H9 (cell line): ENCODE data around the gene FN1. TPM values are rescaled to one million over a fixed set of nuclear protein-coding genes. Genes with fewer than 3 reads are reported as not detected.
A peak's percentile ranks its signal among the peaks of the same experiment; 100 is the strongest.

ENCODE experiments used
- DNase-seq: peaks from one replicate; pipeline ENCODE4 v3.0.0-alpha.2; 2017
- H2AFZ ChIP-seq: one replicate; pipeline ENCODE4 v1.6.1; 2013; ENCODE audit warnings: mild to moderate bottlenecking, low read length, control low read depth, moderate library complexity
- H2AK5ac ChIP-seq: 2 replicates; pipeline ENCODE4 v1.6.1; 2013; ENCODE audit warnings: low read length, control low read depth, mixed read lengths; ENCODE audit not compliant: insufficient read length
- H2BK120ac ChIP-seq: one replicate; pipeline ENCODE4 v1.6.1; 2013; ENCODE audit warnings: low read depth, mild to moderate bottlenecking, low read length, control low read depth, inconsistent platforms; ENCODE audit not compliant: poor library complexity, severe bottlenecking
- H2BK12ac ChIP-seq: 2 replicates; pipeline ENCODE4 v1.6.1; 2013; ENCODE audit warnings: low read length, control low read depth, mixed read lengths, low read depth; ENCODE audit not compliant: insufficient read length
- H2BK15ac ChIP-seq: 2 replicates; pipeline ENCODE4 v1.6.1; 2013; ENCODE audit warnings: low read depth, low read length, control low read depth
- H2BK20ac ChIP-seq: one replicate; pipeline ENCODE4 v1.6.1; 2013; ENCODE audit warnings: low read depth, mild to moderate bottlenecking, low read length, control low read depth, inconsistent platforms; ENCODE audit not compliant: poor library complexity, severe bottlenecking
- H2BK5ac ChIP-seq: 2 replicates; pipeline ENCODE4 v1.6.1; 2013; ENCODE audit warnings: low read length, control low read depth, mixed read lengths; ENCODE audit not compliant: insufficient read length
- H3K14ac ChIP-seq: 2 replicates; pipeline ENCODE4 v1.6.1; 2013; ENCODE audit warnings: low read length, control low read depth; ENCODE audit not compliant: insufficient read depth
- H3K18ac ChIP-seq: 2 replicates; pipeline ENCODE4 v1.6.1; 2013; ENCODE audit warnings: low read depth, mild to moderate bottlenecking, mixed read lengths, low read length, control low read depth; ENCODE audit not compliant: insufficient read length
- H3K23ac ChIP-seq: 2 replicates; pipeline ENCODE4 v1.6.1; 2013; ENCODE audit warnings: low read length, control low read depth, mixed read lengths, low read depth; ENCODE audit not compliant: insufficient read length
- H3K23me2 ChIP-seq: 2 replicates; pipeline ENCODE4 v1.6.1; 2013; ENCODE audit warnings: low read depth, mild to moderate bottlenecking, mixed read lengths, low read length, control low read depth; ENCODE audit not compliant: insufficient read length, poor library complexity, severe bottlenecking
- H3K27ac ChIP-seq: 2 replicates; pipeline ENCODE4 v1.5.1; 2013; ENCODE audit warnings: low read length, control low read depth, mixed read lengths, low read depth; ENCODE audit not compliant: insufficient read length
- H3K27me3 ChIP-seq: 2 replicates; pipeline ENCODE4 v1.6.1; 2013; ENCODE audit warnings: low read length, control low read depth, inconsistent platforms; ENCODE audit not compliant: insufficient read depth
- H3K4ac ChIP-seq: 2 replicates; pipeline ENCODE4 v1.6.1; 2013; ENCODE audit warnings: low read depth, mild to moderate bottlenecking, control low read depth, inconsistent platforms, low read length, moderate library complexity
- H3K4me1 ChIP-seq: 2 replicates; pipeline ENCODE4 v1.6.1; 2013; ENCODE audit warnings: low read length, control low read depth, inconsistent platforms; ENCODE audit not compliant: insufficient read depth
- H3K4me2 ChIP-seq: 2 replicates; pipeline ENCODE4 v1.6.1; 2013; ENCODE audit warnings: low read length, control low read depth, mixed read lengths; ENCODE audit not compliant: insufficient read length, insufficient read depth
- H3K56ac ChIP-seq: 2 replicates; pipeline ENCODE4 v1.6.1; 2013; ENCODE audit warnings: low read depth, mild to moderate bottlenecking, mixed read lengths, low read length, control low read depth; ENCODE audit not compliant: insufficient read length
- H3K79me1 ChIP-seq: 2 replicates; pipeline ENCODE4 v1.6.1; 2013; ENCODE audit warnings: low read depth, mild to moderate bottlenecking, moderate library complexity, low read length, control low read depth, inconsistent platforms; ENCODE audit not compliant: insufficient read depth, poor library complexity, severe bottlenecking
- H3K79me2 ChIP-seq: 2 replicates; pipeline ENCODE4 v1.6.1; 2013; ENCODE audit warnings: low read length, control low read depth, inconsistent platforms; ENCODE audit not compliant: insufficient read depth
- H3K9ac ChIP-seq: 2 replicates; pipeline ENCODE4 v1.6.1; 2013; ENCODE audit warnings: low read length, control low read depth, mixed read lengths; ENCODE audit not compliant: insufficient read length; ENCODE audit errors: extremely low read depth
- H3K9me3 ChIP-seq: one replicate; pipeline ENCODE4 v1.6.1; 2013; ENCODE audit warnings: low read depth, low read length, inconsistent platforms; ENCODE audit not compliant: control insufficient read depth
- H3T11ph ChIP-seq: one replicate; pipeline ENCODE4 v1.6.1; 2013; ENCODE audit warnings: mild to moderate bottlenecking, low read length, control low read depth, inconsistent platforms
- H4K20me1 ChIP-seq: one replicate; pipeline ENCODE4 v1.6.1; 2013; ENCODE audit not compliant: control insufficient read depth, insufficient read length, insufficient read depth
- H4K5ac ChIP-seq: 2 replicates; pipeline ENCODE4 v1.6.1; 2013; ENCODE audit warnings: low read depth, mild to moderate bottlenecking, mixed read lengths, low read length, control low read depth; ENCODE audit not compliant: insufficient read length
- H4K8ac ChIP-seq: replicated peaks from 2 replicates; pipeline ENCODE4 v1.6.1; 2013; ENCODE audit warnings: low read length, control low read depth, mixed read lengths, low read depth; ENCODE audit not compliant: insufficient read length
- H4K91ac ChIP-seq: 2 replicates; pipeline ENCODE4 v1.6.1; 2013; ENCODE audit warnings: low read depth, mild to moderate bottlenecking, moderate library complexity, mixed read lengths, low read length, control low read depth; ENCODE audit not compliant: insufficient read length
- H3K27ac Mint-ChIP-seq, 3 experiments: 2 replicates in 2 of 3; 3 replicates in 1 of 3; pipeline ENCODE4 v1.8.0; 2020 to 2021; ENCODE audit warnings: mixed read lengths in 3 of 3, mild to moderate bottlenecking in 1 of 3, moderate library complexity in 1 of 3
- H3K27me3 Mint-ChIP-seq: 2 replicates; pipeline ENCODE4 v1.8.0; 2021; ENCODE audit warnings: low read depth, mild to moderate bottlenecking, moderate library complexity, mixed read lengths
- H3K36me3 Mint-ChIP-seq, 3 experiments: 2 replicates in 2 of 3; 3 replicates in 1 of 3; pipeline ENCODE4 v1.8.0; 2020 to 2021; ENCODE audit warnings: low read depth in 3 of 3, mixed read lengths in 3 of 3; ENCODE audit not compliant: insufficient read depth in 1 of 3
- H3K4me1 Mint-ChIP-seq, 2 experiments: 2 replicates each; pipeline ENCODE4 v1.8.0; 2020; ENCODE audit warnings: mixed read lengths in 2 of 2
- H3K4me3 Mint-ChIP-seq, 2 experiments: 2 replicates in 1 of 2; 3 replicates in 1 of 2; pipeline ENCODE4 v1.8.0; 2020 to 2021; ENCODE audit warnings: mild to moderate bottlenecking in 2 of 2, mixed read lengths in 2 of 2, moderate library complexity in 1 of 2
- H3K9me3 Mint-ChIP-seq, 2 experiments: 2 replicates in 1 of 2; 3 replicates in 1 of 2; pipeline ENCODE4 v1.8.0; 2020; ENCODE audit warnings: mild to moderate bottlenecking in 2 of 2, mixed read lengths in 2 of 2, moderate library complexity in 1 of 2
- WGBS: extraction: QIAGEN DNeasy Blood & Tissue Kit; methylation state at CpG from one replicate; pipeline ENCODE4 v1.1.7; 2013; ENCODE audit warnings: missing lambda C conversion rate, low lambda C conversion rate, mixed read lengths; ENCODE audit not compliant: insufficient read length; ENCODE audit errors: extremely low coverage; 5-methylcytosine and 5-hydroxymethylcytosine counted together
- total RNA-seq: library from RNA; stranded (reverse); gene quantifications from 2 replicates; pipeline ENCODE4 v1.2.1, GENCODE V29; 2021
- TF ChIP-seq, protein P1 (sequence below): fragments of 200-600 bp; sonication (generic); conservative IDR thresholded peaks from 3 replicates; pipeline ENCODE4 v1.8.0; 2021; ENCODE audit warnings: antibody characterized with exemption, mild to moderate bottlenecking

FN1 gene
- total RNA-seq, 1 experiment from 2014 or later: 56.0 TPM

GRCh38 chr2:215328066-215328465 is 107.8 kb downstream of the FN1 start:
- Mint-ChIP-seq H3K4me3 (no peak overlapping the region), H3K4me1 (peaks cover 4 to 10% of the 10 kb centered on the region in 2 experiments; a peak in 3 of 4 replicates), H3K9me3 (no peaks in the 10 kb centered on the region), H3K36me3 (peaks cover 47 to 91% (median 88%) of the 10 kb centered on the region in 3 experiments; a peak in 6 of 7 replicates), H3K27me3 (no peaks in the 10 kb centered on the region), H3K27ac (peak overlapping the region; percentile 34 to 81 (median 45); a peak in 2 of 7 replicates)
- Histone ChIP-seq H3T11ph (no peak overlapping the region), H3K4me2 (no peak overlapping the region), H4K5ac (no peak overlapping the region), H3K27me3 (no peaks in the 10 kb centered on the region), H4K20me1 (no peaks in the 10 kb centered on the region), H3K18ac (no peak overlapping the region), H2BK120ac (no peak overlapping the region), H3K23me2 (no peaks in the 10 kb centered on the region), H3K14ac (no peak overlapping the region), H2BK12ac (no peak overlapping the region), H3K4me1 (no peaks in the 10 kb centered on the region), H3K4ac (no peak overlapping the region), H2AK5ac (no peak overlapping the region), H3K9me3 (no peaks in the 10 kb centered on the region), H2AFZ (no peak overlapping the region), H2BK15ac (no peak overlapping the region), H2BK20ac (no peak overlapping the region), H3K23ac (no peak overlapping the region), H3K56ac (no peak overlapping the region), H3K9ac (no peak overlapping the region), H4K8ac (no peak overlapping the region), H4K91ac (no peak overlapping the region), H2BK5ac (peak overlapping the region; percentile 13), H3K27ac (no peak overlapping the region), H3K79me2 (peaks cover 2% of the 10 kb centered on the region; the same call in 1 of the 2 replicates), H3K79me1 (peaks cover 5% of the 10 kb centered on the region)
- DNase-seq: no peak
- WGBS: no CpG with 5 or more reads among the region's 5 CpGs
- TF ChIP-seq, protein P1, sequence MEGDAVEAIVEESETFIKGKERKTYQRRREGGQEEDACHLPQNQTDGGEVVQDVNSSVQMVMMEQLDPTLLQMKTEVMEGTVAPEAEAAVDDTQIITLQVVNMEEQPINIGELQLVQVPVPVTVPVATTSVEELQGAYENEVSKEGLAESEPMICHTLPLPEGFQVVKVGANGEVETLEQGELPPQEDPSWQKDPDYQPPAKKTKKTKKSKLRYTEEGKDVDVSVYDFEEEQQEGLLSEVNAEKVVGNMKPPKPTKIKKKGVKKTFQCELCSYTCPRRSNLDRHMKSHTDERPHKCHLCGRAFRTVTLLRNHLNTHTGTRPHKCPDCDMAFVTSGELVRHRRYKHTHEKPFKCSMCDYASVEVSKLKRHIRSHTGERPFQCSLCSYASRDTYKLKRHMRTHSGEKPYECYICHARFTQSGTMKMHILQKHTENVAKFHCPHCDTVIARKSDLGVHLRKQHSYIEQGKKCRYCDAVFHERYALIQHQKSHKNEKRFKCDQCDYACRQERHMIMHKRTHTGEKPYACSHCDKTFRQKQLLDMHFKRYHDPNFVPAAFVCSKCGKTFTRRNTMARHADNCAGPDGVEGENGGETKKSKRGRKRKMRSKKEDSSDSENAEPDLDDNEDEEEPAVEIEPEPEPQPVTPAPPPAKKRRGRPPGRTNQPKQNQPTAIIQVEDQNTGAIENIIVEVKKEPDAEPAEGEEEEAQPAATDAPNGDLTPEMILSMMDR: no peak
